NCI-H1930 (cell line): ENCODE data around the gene TNFRSF8.
A peak's percentile ranks its signal among the peaks of the same experiment; 100 is the strongest.

ENCODE experiments used
- DNase-seq, 2 experiments: peaks; one replicate each; lab custom pipeline; 2025; lab: John Stamatoyannopoulos, UW

TNFRSF8 gene

DNA sequence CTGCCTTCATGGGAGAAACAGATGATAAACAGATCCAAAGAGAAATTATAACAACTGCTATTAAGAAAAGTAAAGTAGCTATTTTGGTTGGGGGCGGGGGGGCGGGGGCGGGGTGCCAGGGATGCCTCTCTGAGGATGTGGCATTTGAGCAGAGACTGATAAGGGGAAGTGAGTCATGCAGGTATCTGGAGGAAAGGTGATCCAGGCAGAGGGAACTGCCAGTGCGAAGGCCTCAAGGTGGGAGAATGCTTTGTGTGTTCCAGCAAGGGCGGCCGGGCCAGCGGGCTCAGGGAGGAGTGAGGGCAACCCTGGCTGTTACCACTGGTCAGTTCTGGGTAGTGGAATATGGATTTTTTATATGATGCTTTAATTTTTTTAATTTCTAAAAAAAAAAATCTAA, 96.7 kb downstream of the TNFRSF8 start:
- DNase-seq, result no peak

DNA sequence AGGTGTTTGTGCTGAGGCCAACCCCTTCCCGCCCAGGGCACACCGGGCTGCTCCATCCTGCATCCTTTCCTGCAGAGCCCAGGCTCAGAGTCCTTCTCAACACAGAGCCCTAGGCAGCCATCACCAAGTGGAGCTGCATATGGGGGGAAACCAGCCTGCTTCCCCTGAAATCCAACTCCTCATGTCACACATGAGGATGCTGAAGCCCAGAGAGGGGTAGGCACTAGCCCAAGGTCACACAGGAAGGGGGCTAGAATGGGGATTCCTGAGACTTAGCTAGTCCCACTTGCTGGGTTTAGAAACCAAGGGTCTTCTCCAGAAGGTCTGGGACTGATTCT, 98.2 kb downstream of the TNFRSF8 start:
- DNase-seq, result no peak

DNA sequence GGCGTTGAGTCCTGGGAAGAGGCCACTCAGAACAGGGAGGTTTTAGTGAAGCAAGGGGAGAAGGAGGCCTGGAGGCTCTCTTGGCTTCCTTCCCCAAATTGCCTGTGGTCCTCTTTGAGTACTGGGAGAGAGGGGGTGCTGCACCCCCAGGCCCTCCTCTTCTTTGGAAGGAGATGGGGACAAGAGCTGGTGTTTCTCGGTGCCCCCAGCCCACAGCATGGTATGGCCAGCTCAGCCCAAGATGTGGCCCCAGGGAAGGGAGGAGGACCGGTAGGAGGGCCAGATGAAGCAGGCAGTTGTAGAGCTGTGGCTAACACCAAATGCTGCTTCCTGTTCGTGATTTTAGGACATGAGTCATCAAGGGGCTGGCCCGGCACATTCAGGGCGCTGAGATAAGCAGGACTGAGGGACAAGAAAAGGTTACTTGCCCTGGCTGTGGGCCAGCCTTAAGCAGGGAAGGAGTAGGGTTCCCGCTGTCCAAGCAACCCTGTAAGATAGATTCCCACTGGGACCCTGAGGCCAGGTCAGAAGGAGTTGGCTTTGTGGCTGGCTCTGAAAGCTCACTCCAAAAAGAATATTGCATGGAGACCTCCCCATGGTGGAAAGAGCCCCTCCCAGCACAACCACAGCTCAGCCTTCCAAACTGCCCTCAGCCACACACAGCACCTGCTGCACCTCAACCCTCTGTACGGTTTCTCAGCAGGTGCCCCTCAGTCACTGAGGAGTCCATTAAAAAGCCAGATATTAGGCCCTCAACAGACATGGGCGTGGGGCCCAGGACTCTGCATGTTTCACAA, 98.8 kb downstream of the TNFRSF8 start:
- DNase-seq, result no peak

DNA sequence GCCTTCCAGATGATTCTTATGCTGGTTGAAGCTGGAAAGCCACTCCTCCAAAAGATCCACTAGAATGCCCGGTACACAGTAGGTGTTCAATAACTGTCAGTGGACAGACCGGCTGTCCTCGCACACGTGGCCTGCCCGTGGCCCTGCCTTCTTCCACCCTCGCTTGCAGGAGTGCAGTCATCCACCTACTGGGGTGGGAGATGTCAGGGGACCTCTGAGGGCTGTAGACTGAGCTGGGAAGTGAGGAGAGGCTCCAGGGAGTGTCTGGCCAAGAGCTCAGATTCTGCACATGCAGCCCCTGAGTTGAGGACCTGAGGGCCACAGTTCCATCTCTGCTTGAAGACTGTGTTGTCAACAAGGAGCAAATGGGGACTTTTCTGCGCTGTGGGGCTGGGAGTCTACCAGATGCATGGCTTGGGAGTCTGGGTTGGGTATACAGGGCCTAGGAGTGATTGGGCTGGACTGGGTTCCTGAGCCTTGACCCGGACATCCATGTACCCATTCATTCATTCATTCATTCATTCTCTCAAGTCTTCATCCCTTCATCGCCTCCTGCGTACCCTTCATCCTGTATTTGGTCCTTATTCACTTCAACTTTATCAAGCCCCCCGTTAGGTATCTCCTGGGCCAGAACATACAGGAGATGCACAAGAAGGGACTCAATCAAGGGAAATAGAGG, 99.5 kb downstream of the TNFRSF8 start:
- no peak for DNase-seq

DNA sequence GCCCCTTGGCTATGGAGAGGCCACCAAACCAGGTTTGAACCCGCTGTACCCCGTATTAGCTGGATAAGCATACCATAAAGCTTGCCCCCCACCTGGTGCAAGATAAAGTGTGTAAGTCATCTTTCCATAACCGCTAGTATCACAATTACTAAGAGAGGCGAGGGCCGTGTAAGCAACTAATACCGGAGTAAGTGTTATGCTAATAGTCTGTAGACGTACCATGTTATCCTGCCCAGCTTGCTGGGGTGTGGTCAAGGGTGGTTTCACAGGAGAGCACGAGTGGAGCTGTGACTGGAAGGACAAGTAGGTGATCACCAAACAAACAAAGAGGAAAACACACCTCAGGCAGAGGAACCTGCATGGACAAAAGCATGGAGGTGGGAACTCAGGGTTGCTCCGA, 100.1 kb downstream of the TNFRSF8 start:
- no peak for DNase-seq

DNA sequence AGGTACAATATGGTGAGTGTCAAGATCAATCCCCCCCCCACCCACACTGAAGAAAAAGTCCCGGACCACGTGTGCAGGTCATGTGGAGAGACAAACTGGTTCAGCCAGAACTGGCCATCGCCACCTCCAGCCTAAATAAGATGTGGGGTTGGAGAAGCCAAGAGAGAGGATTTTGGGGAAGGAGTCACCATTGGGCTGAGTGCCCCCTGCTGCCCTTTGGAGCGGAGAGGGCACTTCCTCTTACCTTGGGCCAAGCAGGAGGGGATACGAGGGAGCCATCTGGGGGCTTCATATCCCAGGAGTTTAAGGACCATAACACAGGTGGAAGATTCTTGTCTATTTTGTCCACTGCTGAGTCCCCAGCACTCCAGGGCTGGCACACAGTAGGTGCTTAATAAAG, 101.1 kb downstream of the TNFRSF8 start:
- DNase-seq, result no peak

DNA sequence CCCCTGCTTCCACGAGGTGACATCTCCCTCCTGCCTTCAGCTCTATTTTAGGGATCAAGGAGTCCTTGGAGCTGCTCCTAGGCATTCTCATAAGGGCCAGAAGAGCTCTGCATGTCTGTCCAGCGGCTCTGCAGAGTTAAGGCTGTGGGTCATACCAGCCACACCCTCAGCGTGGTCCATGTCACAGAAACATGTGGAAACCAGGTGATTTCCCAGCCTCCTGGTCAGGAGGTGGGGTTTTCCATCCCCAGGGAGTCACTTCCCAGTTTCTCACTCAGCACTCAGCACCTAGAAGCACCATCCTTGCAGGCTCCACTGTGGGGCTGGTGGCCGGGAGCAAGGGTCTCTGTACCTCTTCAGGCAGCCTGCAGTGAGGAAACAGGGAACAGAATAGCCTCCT, 102.2 kb downstream of the TNFRSF8 start:
- DNase-seq, result no peak

DNA sequence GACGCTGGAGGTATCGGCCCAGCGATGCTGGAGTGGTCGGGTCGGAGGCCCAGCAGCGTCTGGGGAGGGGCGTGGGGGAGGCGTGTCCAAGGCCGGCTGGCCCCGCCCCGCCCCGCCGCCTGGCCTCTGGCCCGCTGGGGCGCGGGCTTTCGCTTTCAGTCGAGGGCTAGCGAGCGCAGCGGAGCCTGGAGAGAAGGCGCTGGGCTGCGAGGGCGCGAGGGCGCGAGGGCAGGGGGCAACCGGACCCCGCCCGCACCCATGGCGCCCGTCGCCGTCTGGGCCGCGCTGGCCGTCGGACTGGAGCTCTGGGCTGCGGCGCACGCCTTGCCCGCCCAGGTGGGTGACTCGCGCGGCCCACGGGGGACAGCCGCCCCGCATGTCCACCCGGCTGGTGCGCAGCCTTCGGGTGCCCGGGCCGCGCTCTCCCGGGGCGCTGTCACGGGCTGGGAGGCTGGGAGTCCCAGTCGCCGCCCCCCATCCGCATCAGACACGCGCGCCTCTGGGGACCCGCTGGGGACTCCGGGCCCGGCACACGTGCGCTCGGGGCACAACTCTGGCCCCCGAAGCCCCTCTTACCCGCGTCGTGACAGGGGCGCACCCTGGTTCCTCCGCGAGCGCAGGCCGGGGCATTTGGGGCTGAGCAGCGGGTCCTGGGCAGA, 103.9 kb downstream of the TNFRSF8 start, which contains the start of gene TNFRSF1B:
Gene TNFRSF1B (plus strand): TSS at position 158 of the 659 bp plus-strand sequence. CDS start 101 bp downstream, at position 259.
- peak in 1 of 2 experiments; percentile 12 for DNase-seq

DNA sequence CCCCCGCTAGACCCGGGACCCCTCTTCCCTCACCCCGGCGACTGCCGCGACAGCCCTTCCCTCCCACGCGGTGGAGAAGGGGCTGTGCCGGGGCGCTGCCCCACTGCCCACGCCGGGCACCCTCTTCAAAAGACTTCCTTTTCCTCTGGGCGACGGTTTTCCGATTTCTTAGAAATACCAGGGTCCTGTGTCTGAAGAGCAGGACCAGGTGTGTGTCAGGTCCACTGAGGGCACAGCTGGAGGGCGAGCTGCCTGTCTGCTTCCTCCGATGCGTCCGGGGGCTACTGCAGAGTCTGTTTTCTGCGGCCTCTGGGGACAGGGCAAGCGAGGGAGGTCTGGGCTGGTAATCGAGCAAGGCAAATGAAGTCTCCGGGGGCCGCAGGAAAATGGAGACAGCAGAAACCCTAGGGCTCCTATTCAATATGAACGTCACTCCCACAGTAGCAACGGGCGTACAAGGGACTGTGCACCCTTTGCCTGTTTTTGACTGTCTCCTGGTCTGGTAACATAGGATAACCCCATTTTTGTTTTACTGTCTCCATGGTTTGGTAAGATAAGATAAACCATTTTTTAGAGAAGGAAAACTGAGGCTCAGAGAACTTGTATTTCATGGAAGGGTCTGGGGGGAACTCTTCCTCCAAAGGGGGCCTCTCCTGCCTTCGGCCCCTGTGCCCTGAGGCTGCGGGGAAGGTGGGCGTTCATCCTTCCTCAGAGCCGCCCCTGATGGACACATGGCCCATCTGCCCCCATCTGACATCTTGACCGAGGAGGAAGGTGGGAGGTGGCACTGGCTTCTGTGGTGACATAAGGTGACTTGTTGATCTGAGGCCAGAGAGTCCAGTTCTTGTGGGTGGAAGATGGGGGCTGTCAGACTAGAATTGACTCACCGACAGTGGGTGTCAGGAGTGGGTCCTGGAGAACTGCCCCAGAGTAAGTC, 104.7 kb downstream of the TNFRSF8 start:
- DNase-seq, result no peak

DNA sequence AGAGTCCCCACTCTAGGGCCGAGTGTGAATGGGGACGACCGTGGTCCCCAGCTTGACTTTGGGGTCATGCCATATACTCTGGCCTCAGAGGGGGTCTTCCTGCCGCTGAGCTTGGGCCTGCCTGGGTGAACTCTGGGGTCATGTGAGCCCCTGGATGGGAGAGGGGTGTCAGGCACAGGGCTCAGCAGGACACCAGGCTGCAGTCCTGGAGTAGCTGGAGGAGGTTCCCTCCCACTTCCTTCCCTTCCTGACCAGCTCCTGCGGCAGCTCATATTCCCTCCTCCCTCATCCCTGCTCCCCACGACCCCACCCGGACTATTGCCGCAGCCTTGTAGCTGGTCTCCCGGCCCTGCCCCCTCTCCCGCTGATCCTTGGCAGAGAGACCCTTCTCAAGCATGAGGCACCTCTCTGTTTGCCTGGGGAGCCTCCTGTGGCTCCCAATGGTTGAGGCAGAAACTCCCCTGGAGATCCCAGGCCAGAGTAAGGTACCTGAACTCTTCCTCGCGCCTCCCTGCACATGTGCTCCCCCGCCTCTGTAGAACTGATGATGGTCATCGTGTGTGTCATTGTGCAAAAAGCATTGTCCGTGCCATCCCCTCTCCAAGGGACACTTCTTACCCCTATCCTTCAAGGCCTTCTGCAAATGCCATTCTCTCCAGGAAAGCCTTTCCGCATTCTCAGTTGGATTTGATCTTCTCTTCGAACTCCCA, 105.5 kb downstream of the TNFRSF8 start:
- no peak for DNase-seq

DNA sequence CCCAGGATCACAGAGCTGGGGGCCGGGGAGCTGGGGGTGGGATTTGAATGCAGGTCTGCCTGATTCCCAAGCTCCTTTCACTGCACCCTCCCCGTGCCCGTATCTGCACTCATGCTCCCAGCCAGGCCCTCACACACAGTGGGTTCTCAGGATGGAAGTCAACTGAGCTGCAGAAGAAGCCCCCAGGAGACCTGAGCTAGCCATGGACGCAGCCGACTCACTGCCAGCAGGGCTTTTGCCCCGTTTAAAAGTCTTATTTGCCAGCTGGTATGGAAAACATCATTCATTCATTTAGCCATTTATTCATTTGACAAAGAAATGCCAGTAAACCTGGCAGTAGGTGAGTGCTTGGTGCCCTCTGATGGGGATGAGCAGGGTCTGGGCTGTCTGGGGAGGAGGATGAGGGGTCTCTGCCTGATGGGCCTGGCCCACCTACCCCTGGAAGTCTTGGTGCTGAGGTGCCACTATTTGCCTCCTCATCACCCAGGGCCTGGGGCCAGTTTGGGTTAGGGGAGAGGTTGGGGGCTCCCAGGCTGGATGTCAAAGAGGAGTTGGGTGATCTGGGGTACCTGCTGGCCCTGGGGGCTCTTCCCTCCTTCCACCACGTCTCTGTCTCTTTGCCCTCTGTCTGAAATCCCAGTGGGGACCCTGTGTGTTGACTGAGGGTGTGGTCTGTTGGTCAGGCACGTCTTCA, 106.5 kb downstream of the TNFRSF8 start:
- no peak for DNase-seq

DNA sequence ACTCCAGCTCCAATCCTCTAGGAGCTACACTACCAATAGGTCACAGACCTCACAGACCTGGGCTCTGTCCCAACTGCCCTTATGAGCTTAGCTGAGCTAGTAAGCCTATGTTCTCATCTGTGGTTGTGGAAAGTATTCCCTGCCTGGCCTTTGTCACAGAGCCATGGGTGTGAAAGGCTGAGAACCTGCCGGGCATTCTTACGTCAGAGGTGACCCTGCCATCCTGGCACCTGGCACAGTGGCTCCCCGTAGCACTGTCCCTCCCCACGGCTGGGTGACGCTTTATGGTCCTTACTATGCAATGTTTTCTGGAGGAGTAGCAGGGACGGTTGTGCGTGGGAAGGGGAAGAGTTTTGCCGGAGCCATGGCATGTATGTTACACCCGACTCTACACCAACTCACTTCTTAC, 107.2 kb downstream of the TNFRSF8 start:
- no peak for DNase-seq

DNA sequence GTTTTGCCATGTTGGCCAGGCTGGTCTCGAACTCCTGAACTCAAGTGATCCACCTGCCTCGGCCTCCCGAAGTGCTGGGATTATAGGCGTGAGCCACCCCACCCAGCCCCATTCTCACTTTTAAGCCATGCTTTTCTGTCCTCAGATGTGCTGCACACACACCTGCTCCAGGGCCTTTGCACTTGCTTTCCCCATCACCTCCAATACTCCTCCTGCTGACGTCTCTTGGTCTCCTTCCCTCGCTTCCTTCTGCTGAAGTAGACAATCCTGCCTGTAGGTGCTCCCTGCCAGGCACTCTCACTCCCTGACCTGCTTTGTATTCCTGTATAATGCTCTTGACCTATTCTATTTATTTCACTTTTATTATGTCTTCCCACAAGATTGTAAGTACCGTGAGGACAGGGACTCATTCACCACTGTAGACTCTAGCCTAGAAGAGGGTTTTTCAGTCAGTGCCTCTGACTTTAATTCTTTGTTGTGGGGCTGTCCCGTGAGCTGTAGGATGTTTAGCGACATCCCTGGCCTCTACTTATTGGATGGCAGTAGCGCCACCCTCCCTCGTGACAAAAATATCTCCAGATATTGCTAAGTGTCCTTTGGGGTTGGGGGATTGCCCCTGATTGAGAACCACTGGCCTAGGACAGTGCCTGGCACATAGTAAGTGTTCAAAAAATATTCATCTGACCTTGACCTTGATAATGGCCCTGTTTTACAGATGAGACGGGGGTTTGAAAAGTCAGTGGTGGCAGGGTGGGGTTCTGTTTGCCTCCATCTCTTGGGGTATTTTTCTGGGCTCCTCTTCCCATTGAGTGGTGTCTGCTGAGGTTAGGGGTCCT, 108.3 kb downstream of the TNFRSF8 start:
- DNase-seq, result no peak

DNA sequence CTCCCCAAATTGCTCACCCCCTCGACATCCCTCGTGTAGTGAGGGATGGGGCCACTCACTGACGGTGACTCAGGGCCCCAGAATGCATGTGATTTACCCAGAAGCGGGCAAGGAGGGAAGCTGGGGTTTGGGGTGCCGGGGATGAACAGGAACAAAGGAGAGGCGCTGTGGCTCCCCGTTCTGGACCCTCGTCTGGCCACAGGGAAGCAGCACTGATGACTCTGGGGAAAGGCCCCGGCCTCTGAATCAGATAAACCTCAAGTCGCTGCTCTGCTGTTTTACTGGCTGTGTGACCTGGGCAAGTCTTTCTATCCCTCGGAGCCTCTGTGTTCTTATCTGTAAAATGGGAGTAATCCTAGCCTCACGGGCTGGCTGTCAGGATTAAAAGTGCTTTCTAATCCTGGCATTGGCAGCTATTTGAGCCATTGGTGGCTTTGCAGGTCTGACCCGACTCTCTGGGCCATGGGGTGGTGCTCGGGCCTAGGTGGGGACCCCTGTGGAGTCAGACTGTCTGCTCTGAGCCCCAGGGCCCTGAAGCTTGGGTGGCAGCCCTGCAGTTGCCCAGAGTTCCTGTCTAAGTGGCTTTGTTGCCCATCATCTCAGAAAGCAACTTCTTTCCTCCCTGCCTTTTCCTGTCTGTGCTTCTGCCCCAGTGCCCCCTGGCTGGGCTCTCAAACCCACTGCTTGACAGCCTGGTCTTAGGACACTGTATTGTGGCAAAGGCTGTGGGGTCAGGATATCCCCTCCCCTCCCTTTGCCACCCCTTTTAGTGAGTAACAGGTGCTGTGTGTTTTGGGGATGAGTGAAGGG, 109.1 kb downstream of the TNFRSF8 start:
- no peak for DNase-seq

DNA sequence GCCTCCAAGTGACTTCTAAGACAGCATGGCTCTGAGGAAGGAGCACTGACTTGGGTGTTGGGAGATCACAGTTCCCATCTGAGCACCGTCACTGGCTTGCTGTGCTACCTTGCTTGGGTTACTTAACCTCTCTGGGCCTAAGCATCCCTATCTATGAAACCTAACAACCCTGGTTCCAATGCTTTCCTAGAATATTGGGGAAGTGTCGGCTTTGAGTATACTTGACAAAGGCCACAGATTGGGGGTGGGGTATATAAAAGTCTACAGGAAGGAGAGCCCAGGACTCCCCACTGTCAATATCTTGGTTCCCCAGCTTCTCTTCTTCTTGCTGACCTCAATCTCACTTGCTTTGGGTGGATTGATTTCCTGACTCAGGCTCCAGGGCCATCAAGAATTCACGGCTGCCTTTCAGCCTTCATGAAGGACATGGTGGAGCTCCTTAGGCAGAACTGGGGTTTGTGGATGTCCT, 110.0 kb downstream of the TNFRSF8 start:
- no peak for DNase-seq

DNA sequence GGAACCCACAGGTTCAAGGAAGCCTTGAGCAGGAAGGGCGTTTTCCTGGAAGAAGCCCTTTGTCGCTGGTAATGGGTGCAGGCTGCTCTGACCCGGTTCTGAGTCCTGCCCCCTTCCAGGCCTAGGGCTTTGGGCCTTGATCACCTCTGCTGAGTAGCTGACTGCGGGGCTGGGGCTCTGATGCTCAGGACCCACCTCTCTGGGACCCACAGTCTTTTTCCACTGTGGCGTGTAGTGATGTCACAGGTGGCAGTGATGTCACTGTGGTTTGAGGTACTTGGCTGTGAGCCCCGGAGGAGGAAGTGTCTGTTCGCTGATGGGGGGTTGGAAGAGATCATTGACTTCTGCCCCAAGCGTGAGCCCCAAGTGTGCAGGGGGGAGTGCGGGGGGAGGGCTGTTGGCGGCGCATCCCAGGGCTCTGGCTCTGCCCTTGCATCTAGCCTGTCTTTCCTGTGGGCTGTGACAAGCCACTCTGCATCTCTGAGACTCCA, 110.6 kb downstream of the TNFRSF8 start:
- DNase-seq, result no peak

DNA sequence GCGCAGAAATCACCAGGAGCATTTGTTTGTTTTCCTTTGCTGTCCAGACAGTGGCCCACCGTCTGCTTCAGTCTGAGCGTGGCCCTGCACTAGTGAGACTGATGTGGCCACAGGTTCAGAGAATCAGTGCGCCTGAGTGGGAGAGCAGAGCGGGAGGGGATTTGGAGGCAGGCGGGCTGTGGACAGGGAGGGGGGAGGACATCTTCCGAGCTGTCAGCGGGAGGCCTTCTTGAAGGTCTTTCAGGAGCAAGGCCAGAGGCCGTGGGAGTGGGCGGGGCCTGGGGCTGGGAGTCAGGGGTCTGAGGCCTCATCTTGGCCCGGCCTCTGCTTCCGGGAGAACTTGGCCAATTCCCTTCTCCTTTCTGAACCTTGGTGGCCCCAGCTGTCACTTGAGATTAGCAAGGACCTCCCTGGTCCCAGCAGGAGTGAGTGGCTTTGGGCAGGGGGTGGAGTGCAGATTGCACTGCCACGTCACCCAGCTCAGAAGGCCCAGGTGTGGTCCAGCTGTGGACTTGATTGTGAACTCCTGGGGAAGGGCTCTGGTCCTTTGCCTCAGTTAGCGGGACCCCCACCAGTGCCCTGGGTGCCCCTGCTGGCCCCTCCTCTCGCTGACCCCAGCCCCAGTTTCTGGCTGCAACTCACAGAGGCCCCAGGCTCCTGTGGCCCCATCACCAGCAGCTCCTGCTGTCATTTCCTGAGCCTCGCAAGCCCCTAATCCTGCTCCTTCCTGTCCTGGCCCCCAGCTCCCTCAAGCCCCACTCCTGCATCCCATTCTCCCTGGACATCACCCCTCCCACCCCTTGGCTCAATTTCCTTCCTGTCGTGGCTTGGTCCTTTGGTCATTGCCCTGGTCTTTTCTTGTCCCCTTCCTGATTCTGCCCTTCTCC, 112.1 kb downstream of the TNFRSF8 start:
- no peak for DNase-seq
